GM23338 (cell line): ENCODE measurements around the gene LRRC26. TPM values are rescaled to one million over a fixed set of nuclear protein-coding genes. Genes with fewer than 3 reads are reported as not detected.

Experiments
- ATAC-seq: fragments of 200-7000 bp; cut with Tn5 transposase; 3 replicates; pipeline ENCODE4 v1.9.1; 2020
- DNase-seq: peaks from one replicate; pipeline ENCODE4 v3.0.0-alpha.2; 2015; ENCODE audit warnings: low spot score
- H2AFZ ChIP-seq: fragments of 200-600 bp; sonication (generic); 2 replicates; pipeline ENCODE4 v1.8.0; 2016; ENCODE audit warnings: antibody characterized with exemption, mild to moderate bottlenecking, moderate library complexity
- H3F3A ChIP-seq: fragments of 200-600 bp; sonication (generic); replicated peaks from 2 replicates; pipeline ENCODE4 v1.8.0; 2017; ENCODE audit warnings: antibody characterized with exemption, mixed run types, low read depth
- H3K27ac ChIP-seq: fragments of 200-600 bp; sonication (generic); 2 replicates; pipeline ENCODE4 v1.6.1; 2016; ENCODE audit warnings: low read depth
- H3K27me3 ChIP-seq: fragments of 200-600 bp; sonication (generic); 2 replicates; pipeline ENCODE4 v1.8.0; 2016; ENCODE audit warnings: mild to moderate bottlenecking, mixed run types, moderate library complexity; ENCODE audit not compliant: insufficient read depth
- H3K36me3 ChIP-seq: fragments of 200-600 bp; sonication (generic); 2 replicates; pipeline ENCODE4 v1.8.0; 2016; ENCODE audit warnings: mild to moderate bottlenecking; ENCODE audit not compliant: insufficient read depth
- H3K4me1 ChIP-seq: fragments of 200-600 bp; sonication (generic); 2 replicates; pipeline ENCODE4 v1.8.0; 2016; ENCODE audit warnings: mild to moderate bottlenecking, moderate library complexity; ENCODE audit not compliant: insufficient read depth
- H3K4me2 ChIP-seq: fragments of 200-600 bp; sonication (generic); 2 replicates; pipeline ENCODE4 v1.7.1; 2017; ENCODE audit warnings: mixed run types
- H3K4me3 ChIP-seq: fragments of 200-600 bp; sonication (generic); 2 replicates; pipeline ENCODE4 v1.6.1; 2016; ENCODE audit warnings: mixed run types
- H3K79me2 ChIP-seq: fragments of 200-600 bp; sonication (generic); replicated peaks from 2 replicates; pipeline ENCODE4 v1.8.0; 2017; ENCODE audit warnings: mild to moderate bottlenecking; ENCODE audit not compliant: insufficient read depth
- H3K9me2 ChIP-seq: fragments of 200-600 bp; sonication (generic); 2 replicates; pipeline ENCODE4 v1.8.0; 2017; ENCODE audit not compliant: insufficient read depth
- H4K20me1 ChIP-seq: fragments of 200-600 bp; sonication (generic); replicated peaks from 2 replicates; pipeline ENCODE4 v1.8.0; 2017; ENCODE audit warnings: mild to moderate bottlenecking; ENCODE audit not compliant: insufficient read depth
- H3K27ac Mint-ChIP-seq: 2 replicates; pipeline ENCODE4 v1.8.0; 2020; ENCODE audit warnings: inconsistent platforms, mild to moderate bottlenecking, moderate library complexity, mixed read lengths
- H3K27me3 Mint-ChIP-seq: 3 replicates; pipeline ENCODE4 v1.8.0; 2022; ENCODE audit warnings: low read depth, mild to moderate bottlenecking, moderate library complexity, mixed read lengths, inconsistent platforms; ENCODE audit not compliant: insufficient read depth, poor library complexity
- H3K36me3 Mint-ChIP-seq: 3 replicates; pipeline ENCODE4 v1.8.0; 2021; ENCODE audit warnings: low read depth, mild to moderate bottlenecking, inconsistent platforms, moderate library complexity, mixed read lengths
- H3K4me1 Mint-ChIP-seq: 3 replicates; pipeline ENCODE4 v1.8.0; 2020; ENCODE audit warnings: mild to moderate bottlenecking, inconsistent platforms, mixed read lengths
- H3K4me3 Mint-ChIP-seq: 3 replicates; pipeline ENCODE4 v1.8.0; 2021; ENCODE audit warnings: moderate library complexity, mild to moderate bottlenecking, inconsistent platforms, mixed read lengths
- H3K9me3 Mint-ChIP-seq: 3 replicates; pipeline ENCODE4 v1.8.0; 2020; ENCODE audit warnings: moderate library complexity, mild to moderate bottlenecking, inconsistent platforms, mixed read lengths
- CTCF ChIP-seq, 2 experiments: fragments of 200-600 bp in 1 of 2; sonication (generic) in 1 of 2; conservative IDR thresholded peaks; 2 replicates each; pipeline versions ENCODE4 v1.5.1 to v1.6.1; 2016 to 2017; ENCODE audit warnings: antibody characterized with exemption in 2 of 2, low read depth in 2 of 2, mild to moderate bottlenecking in 2 of 2, moderate library complexity in 1 of 2
- EZH2phosphoT487 ChIP-seq: fragments of 200-600 bp; sonication (generic); IDR thresholded peaks from one replicate; pipeline ENCODE4 v1.8.1; 2018; ENCODE audit warnings: antibody characterized with exemption; ENCODE audit not compliant: unreplicated experiment
- JUNB ChIP-seq: IDR thresholded peaks from one replicate; pipeline ENCODE4 v1.6.1; 2016; ENCODE audit warnings: antibody characterized with exemption; ENCODE audit not compliant: unreplicated experiment
- POLR2AphosphoS5 ChIP-seq: IDR thresholded peaks from 2 replicates; pipeline ENCODE4 v1.6.1; 2016; ENCODE audit warnings: antibody characterized with exemption, low read depth
- STAT1 ChIP-seq: IDR thresholded peaks from one replicate; pipeline ENCODE4 v1.6.1; 2016; ENCODE audit warnings: antibody characterized with exemption; ENCODE audit not compliant: unreplicated experiment
- ZNF331 ChIP-seq: fragments of 250-450 bp; sonication (Bioruptor Pico); IDR thresholded peaks from 2 replicates; pipeline ENCODE4 v1.5.0; 2020; ENCODE audit warnings: low read depth, mild to moderate bottlenecking, moderate library complexity
- polyA plus RNA-seq: library from polyadenylated mRNA; unstranded; fragments of >200 nt; fragmentation: Nextera tagmentation; extraction: Ambion mirVana; gene quantifications from 2 replicates; pipeline ENCODE4 v1.2.1, GENCODE V29; 2016
- total RNA-seq: library from RNA; depleted of rRNA; stranded (reverse); fragments of >200 nt; shearing (Covaris generic); gene quantifications from 2 replicates; pipeline ENCODE4 v1.2.3, GENCODE V29; 2014

LRRC26 gene
- total and polyA plus RNA-seq, 2 experiments from 2014 or later: 0.21 to 4.3 TPM

GRCh38 chr9:137141976-137142936 is 27.6 kb downstream of the LRRC26 start:
- Mint-ChIP-seq H3K27ac (no peak overlapping the region), H3K4me3 (no peak overlapping the region), H3K9me3 (no peaks in the 10 kb centered on the region), H3K36me3 (no peaks in the 10 kb centered on the region), H3K4me1 (peaks cover 10% of the 10 kb centered on the region), H3K27me3 (peaks cover 49% of the 10 kb centered on the region)
- H3K36me3 ChIP-seq: no peaks in the 10 kb centered on the region
- TF ChIP-seq POLR2AphosphoS5 (no peak), JUNB (no peak), EZH2phosphoT487 (no peak)
- no peaks in the 10 kb centered on the region for H3K9me2 ChIP-seq
- H3K4me2 ChIP-seq: no peak overlapping the region
- DNase-seq: no peak
- H3K4me1 ChIP-seq: peaks cover 12% of the 10 kb centered on the region
- no peaks in the 10 kb centered on the region for H4K20me1 ChIP-seq
- no peaks in the 10 kb centered on the region for H3K79me2 ChIP-seq
- ATAC-seq: no peak
- H2AFZ ChIP-seq: no peak overlapping the region
- H3F3A ChIP-seq: no peaks in the 10 kb centered on the region
- H3K27me3 ChIP-seq: peaks cover 42% of the 10 kb centered on the region
- H3K4me3 ChIP-seq: no peak overlapping the region
- H3K27ac ChIP-seq: no peak overlapping the region

DNA sequence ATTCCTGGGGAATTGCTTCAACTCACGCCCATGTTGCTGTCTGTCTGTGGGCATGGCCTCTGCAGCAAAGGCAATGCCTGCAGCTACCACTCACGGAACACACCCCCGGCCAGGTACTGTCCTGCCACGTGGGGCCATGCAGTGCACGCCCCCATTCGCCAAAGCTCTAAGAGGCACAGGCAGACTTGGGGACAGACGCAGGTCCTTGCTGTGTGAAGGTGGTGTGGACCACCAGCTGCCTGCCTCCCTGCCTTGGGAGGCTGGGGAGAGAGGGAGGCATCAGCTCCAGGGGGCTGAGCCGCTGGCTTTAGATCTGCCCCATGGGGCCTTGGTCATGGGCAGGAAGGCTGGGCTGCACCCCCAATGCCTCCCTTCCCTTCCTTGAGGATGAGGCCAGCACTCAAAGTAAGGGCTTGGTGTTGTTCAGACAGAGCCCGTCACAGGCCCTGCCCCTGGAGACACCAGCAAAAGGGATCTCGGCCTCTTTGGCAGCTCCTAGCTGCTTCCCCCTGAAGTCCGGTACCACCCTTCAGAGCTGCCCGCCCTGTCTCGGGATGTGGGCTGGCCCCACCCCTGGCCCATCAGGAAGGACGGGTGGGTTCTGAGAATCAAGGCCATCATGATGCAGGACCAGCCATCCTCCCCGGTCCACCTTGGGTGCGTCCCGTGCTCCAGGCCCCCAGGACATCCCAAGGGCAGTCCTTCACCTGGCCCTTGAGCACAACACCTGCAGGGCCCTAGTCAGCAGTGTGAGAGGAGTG is 28.6 kb downstream of the LRRC26 start:
- no peak for TF ChIP-seq EZH2phosphoT487
- no peak for TF ChIP-seq JUNB
- no peak for TF ChIP-seq CTCF (conservative IDR thresholded peaks at IDR 0.05; ENCODE audit: low read depth in 2 of 2)
- no peak for TF ChIP-seq ZNF331 (CRISPR knock-in tag)
- TF ChIP-seq STAT1: no peak
- H3K4me2 ChIP-seq: no peak overlapping the region
- H3K4me3 Mint-ChIP-seq: no peak overlapping the region
- H3K4me3 ChIP-seq: no peak overlapping the region
- no peak overlapping the region for H3K27ac ChIP-seq
- H3K9me3 Mint-ChIP-seq: no peaks in the 10 kb centered on the region
- H4K20me1 ChIP-seq: no peaks in the 10 kb centered on the region
- H3K4me1 ChIP-seq: peaks cover 12% of the 10 kb centered on the region
- ATAC-seq: no peak
- H3K27me3 ChIP-seq: peaks cover 48% of the 10 kb centered on the region
- peaks cover 57% of the 10 kb centered on the region for H3K27me3 Mint-ChIP-seq
- no peaks in the 10 kb centered on the region for H3F3A ChIP-seq
- H3K4me1 Mint-ChIP-seq: peaks cover 10% of the 10 kb centered on the region
- H3K36me3 Mint-ChIP-seq: no peaks in the 10 kb centered on the region
- H3K36me3 ChIP-seq: no peaks in the 10 kb centered on the region
- no peaks in the 10 kb centered on the region for H3K9me2 ChIP-seq
- DNase-seq: no peak
- H3K79me2 ChIP-seq: no peaks in the 10 kb centered on the region
- no peak overlapping the region for H2AFZ ChIP-seq
- H3K27ac Mint-ChIP-seq: no peak overlapping the region
